GM19455 (cell line): ENCODE data around the gene FAF1.
"Not testable (repeated sequence)": the region's sequence is repeated elsewhere in the genome, so short reads cannot be mapped to it uniquely, and the experiment has no call there.

Experiments used
- ATAC-seq: cut with Tn5 transposase; IDR thresholded peaks from one replicate; pipeline ENCODE4 v1.9.1; 2021; ENCODE audit not compliant: unreplicated experiment

Gene FAF1

DNA sequence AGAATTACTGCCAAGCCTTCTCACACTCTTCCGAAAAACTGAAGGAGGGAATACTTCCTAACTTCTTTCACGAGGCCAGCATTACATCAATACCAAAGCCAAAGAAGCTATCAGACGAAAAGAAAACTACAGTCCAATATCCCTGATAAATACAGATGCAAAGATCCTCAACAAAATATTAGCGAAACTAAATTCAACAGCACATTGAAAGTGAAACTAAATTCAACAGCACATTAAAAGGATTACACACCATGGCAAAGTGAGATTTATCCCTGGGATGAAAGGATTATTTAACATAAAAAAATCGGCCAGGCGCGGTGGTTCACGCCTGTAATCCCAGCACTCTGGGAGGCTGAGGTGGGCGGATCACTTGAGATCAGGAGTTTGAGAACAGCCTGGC is 176.8 kb downstream of the FAF1 start:
- no peak for ATAC-seq

DNA sequence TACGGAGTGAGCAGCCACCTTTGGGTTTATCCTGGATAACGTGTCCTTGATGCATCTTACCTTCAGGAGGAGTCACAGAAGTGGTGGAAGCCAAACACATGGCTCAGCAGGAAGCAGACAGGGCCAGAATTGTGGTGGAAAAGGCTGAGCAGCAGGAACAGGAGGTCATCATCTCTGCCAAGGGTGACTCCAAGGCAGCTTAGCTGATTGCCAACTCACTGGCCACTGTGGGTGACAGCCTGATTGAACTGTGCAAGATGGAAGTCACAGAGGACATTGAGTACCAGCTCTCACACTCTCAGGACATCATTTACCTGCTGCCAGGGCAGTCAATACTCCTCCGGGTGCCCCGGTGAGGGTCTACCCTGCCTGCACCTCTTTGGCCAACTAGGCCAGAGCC is 179.3 kb downstream of the FAF1 start:
- ATAC-seq = no peak

DNA sequence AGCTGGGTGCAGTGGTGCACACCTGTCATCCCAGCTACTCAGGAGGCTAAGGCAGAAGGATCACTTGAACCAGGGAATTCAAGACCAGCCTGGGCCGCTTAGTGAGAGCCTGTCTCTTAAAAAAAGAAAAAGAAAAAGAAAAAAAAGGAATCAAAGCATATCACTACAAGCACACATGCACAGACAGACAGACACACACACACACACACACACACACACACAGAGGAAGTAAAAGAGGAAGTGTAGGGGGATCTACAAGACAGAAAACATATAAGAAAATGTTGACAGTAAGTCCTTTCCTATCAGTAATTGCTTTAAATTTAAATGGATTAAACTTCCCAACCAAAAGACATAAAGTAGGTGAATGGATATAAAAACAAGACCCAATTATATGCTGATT is 180.3 kb downstream of the FAF1 start:
- ATAC-seq = no peak

DNA sequence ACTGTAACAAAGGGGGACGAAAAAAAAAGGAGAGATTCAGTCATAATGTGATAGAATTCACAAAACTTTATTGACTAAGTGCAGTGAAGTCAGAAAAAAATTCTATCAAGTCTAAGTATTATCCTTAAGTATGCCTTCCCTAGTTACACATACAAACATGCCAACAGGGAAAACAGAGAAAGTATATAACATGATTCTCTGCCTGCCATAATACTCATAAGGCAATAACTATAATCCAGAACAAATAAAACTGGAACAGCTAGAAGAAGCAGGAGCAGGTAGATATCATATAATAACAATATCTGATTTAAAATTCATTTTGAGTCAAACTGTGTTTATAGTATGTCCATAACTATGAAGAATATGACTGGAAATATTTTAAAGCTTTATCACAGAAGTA is 184.3 kb downstream of the FAF1 start:
- ATAC-seq = no peak

DNA sequence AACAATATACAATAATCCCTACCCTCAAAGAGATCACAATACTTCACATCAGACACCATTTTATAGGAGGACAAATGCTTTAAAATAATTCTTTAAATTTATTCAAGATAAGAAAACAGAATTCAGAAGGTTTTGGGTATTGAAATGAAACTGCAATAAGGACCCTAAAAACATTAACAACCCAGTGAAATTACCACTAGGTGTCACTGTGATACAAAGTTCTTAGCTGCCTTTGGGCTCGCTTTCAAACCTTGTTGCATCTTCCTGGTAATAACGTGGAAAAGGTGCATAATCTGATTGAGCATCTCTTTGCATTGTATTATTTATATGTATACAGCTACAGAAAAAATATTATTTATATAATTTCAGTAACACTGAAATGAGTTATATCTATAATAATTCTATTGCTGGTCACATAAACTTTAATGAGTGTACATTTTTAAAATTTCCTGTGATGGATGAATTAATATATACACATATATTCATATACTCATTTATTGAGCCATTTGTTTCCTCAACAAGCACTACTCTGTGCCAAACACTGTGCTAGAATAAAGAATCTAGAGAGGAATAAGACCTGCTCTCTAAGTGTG is 185.2 kb downstream of the FAF1 start:
- no peak for ATAC-seq

DNA sequence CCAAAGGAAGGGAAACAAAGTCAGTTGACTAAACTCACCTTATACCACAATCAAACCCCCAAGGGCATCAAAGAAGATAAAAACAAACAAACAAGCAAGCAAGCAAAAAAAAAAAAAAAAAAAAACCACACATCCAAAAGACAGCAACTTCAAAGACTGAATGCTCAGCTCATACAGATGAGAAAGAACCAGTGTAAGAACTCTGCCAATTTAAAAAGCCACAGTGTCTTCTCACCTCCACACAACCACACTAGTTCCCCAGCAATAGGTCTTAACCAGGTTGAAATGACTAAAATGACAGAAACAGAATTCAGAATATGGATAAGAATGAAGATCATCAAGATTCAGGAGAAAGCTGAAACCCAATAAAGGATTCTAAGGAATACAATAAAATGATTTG is 193.4 kb downstream of the FAF1 start:
- ATAC-seq = no peak

DNA sequence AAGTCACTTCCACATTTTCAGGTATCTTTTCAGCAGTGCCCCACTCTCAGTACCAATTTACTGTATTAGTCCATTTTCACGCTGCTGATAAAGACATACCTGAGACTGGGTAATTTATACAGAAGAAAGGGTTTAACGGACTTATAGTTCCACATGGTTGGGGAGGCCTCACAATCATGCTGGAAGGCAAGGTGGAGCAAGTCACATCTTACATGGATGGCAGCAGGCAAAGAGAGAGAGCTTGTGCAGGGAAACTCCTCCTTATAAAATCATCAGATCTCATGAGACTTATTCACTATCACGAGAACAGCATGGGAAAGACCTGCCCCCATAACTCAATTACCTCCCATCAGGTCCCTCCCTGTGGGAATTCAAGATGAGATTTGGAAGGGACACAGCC is 203.5 kb downstream of the FAF1 start:
- not testable (repeated sequence) for ATAC-seq

DNA sequence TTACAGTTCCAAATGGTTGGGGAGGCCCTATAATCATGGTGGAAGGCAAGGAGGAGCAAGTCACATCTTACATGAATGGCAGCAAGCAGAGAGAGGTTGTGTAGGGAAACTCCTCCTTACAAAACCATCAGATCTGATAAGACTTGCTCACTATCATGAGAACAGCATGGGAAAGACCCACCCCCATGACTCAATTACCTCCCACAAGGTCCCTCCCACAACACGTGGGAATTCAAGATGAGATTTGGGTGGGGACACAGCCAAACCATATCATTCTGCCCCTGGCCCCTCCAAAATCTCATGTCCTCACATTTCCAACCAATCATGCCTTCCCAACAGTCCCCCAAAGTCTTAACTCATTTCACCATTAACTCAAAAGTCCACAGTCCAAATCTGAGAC is 205.3 kb downstream of the FAF1 start:
- not testable (repeated sequence) for ATAC-seq

DNA sequence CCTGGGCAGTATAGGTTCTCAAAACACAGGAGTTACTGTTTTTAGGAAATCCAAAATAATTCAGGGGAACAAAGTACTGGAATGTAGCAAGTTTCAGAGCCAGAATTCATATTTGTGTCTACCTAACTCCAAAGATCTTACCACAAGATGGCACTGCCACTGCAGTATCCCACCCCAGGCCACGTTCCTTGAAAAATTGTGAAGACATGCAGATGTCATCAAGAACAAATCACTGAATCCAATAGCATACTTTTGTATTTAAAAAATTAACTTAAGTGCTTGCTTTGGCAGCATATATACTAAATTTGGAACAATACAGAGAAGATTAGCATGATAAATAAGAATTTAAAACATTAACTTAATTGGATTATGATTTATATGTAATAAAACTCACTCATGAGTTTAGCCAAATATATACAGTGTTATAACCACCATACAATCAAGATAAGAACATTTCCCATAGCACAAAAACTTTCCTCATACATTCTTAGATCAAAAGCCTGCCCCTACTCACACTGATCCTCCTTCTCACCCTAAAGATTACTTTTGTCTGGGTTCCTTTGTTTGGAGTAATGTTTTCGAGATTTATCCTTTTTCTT is 209.9 kb downstream of the FAF1 start:
- ATAC-seq = no peak

DNA sequence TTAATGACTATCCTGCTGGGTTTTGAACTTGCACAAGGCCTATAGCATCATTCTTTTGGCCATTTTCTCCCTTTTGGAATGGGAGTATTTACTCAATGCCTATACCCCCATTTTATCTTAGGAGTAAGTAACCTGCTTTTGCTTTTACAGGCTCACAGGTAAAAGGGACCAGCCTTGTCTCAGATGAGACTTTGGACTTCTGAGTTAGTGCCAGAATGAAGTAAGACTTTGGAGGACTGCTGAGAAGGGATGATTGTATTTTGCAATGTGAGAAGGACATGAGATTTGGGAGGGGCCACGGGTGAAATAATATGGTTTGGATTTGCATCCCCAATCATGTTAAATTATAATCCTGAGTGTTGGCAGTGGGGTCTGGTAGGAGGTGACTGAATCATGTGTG is 212.7 kb downstream of the FAF1 start:
- no peak for ATAC-seq

DNA sequence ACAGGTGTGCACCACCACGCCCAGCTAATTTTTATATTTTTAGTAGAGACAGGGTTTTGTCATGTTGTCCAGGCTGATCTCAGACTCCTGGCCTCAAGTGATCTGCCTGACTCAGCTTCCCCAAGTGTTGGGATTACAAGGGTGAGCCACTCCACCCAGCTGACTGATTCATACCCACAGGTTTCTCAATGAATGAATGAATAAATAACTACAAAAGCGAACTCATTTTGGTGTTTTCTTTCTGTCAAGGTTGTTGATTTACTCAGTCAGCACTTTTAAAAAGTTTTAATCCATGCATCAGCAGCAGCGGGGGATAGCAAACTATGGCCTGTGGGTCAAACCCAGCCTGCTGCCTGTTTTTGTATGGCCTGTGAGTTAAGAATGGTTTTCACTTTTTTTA is 217.5 kb downstream of the FAF1 start:
- ATAC-seq = no peak

DNA sequence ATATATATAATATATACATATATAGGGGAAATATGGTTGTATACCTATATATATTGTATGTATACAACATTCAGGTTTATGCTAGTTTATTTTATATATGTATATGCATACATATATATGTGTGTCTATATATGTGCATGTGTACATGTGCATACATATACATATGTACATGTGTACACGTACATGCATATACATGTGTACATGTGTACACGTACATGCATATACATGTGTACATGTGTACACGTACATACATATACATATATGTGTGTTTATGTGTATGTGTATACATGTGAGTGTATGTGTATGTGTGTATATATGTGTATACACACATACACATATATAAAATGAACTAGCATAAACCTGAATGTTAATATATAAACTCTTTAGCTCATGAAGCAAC is 220.9 kb downstream of the FAF1 start:
- no peak for ATAC-seq

DNA sequence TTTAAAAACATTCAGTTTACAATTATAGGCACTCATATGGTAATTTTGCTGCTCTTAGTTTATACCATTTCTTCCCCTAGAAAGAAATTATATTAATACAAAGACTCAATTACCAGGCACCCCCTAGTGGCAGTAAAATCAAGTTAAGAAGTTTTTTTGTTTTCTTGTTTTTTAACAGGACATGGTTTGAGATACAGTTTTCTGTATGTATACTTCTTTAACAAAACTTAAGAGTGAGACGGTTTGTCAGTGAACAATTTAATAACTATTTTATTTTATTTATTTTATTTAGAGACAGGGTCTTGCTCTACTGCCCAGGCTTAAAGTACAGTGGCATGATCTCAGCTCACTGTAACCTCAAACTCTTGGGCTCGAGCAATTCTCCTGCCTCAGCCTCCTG is 224.6 kb downstream of the FAF1 start:
- no peak for ATAC-seq

DNA sequence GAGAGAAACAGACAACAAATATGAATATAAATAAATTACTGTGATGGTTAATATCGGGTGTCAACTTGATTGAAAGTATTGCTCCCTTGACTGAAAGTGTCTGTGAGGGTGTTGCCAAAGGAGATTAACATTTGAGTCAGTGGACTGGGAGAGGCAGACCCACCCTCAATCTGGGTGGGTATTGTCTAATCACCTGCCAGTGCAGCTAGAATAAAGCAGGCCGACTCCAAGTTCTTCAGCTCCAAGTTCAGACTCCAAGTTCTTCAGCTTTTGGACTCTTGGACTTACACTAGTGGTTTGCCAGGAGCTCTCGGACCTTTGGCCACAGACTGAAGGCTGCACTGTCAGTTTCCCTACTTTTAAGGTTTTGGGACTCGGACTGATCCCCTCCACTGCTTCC is 232.5 kb downstream of the FAF1 start:
- ATAC-seq = not testable (repeated sequence)

DNA sequence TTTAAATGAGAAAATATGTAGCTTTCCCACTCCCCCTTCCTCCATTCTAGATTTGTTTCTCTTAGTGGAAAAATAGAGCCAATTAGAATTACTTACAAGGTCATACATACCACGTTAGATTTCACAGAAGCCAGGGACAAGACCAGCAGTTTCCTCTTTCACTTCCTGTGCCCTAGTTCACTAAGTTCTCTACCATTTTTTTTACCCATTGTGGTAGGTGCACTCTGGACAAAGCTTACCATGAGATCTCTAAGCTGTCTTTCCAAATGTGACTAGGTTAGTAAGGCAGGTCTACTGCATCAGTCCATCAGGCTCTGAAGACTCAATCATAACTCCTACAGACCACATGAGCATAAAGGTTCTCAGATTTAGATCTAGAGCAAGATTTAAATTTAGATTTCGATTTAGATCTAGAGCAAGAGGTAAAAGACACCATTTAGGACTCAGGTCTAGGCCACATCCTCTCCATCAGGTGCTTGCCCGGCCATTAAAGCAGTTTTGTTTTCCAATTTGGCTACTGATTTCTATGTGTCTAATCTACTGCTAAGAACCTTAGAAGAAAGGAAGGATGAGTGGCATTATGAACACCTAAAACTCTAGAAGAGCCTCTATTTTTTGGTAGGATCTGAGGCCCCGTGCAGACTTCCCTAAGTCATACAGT is 235.3 kb downstream of the FAF1 start:
- peak; percentile 74 for ATAC-seq

DNA sequence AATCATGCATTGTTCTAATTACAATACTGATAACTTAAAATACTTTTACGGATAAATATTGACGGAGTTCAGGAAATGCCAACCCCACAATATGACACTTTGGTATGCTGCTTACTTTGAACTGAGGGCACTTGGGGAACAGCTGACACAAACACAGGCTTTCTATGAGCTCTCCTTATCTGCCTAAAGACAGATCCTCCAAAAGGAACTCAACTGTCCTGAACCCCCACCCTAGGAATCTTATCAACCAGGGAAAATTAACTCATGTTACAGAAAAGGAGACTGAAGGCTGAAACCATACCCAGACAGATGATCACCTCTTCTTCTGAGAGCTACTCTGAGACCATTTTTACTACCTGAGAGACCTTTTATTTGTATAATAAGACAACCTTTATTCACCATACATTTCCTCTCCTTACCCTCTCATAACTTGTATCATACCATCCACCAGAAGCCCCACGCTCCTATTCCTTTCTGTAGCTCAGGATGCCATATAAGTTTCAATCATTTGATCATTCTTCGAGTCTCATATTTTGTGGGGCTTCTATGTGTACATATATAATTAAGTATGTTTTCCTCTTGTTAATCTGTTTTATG is 239.5 kb downstream of the FAF1 start:
- no peak for ATAC-seq

DNA sequence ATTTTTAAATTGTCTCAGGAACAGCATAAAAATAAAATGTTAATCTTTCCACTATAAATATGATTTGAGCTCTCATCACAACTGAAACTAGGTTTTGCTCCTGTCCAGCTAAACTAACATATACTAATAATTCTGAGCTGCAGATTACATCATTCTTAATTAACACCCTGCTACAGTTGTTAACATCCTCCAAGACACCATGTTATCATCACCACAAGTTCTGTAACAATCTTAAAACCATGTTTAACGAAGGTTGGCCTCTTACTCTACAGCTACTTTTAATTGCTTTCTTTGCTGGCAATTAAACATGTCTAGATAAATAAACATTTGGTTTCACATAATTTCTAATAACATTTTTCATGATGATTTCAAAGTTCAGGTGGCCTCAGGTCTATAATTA is 240.9 kb downstream of the FAF1 start:
- no peak for ATAC-seq

DNA sequence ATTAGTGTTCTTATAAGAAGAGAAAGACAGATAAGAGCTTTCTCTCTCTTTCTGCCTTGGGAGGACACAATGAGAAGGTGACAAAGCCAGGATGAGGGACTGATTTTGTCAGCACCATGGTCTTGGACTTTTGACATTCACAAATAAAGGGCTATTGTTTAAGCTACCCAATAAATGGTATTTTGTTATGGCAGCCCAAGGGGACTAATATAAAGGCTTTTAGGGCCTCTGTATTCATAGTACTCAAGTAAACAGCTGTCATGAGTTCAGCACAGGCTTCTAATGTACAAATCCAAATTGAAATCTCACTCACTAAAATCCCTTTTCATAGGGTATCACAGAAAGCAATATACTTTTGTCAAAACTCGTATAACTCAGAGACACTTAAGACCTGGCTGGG is 242.7 kb downstream of the FAF1 start:
- ATAC-seq = no peak

DNA sequence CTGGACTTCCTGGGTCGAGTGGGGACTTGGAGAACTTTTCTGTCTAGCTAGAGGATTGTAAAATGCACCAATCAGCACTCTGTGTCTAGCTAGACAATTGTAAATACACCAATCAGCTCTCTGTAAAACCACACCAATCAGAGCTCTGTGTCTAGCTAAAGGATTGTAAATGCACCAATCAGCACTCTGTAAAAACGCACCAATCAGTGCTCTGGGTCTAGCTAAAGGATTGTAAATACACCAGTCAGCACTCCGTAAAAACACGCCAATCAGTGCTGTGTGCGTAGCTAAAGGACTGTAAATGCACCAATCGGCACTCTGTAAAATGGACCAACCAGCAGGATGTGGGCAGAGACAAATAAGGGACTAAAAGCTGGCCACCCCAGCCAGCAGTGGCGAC is 243.6 kb downstream of the FAF1 start:
- ATAC-seq = not testable (repeated sequence)

DNA sequence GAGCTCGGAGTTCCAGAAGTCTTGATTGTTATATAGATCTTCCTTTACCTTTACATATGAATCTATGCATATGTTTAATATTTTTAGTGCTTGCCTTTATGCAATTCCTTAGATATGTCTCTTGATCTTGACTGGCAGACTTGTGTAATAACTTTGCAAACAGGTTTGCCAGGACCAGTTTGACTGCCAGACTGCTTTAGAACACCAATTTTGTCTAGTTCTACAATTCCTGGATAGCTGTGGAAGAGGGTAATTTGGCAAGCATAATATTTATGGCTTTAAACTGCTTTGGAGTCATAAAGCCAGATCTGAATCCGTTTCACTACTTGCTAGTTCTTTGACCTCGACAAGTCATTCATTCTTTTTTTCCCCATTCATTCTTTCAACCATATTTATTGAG is 250.0 kb downstream of the FAF1 start:
- ATAC-seq = no peak

DNA sequence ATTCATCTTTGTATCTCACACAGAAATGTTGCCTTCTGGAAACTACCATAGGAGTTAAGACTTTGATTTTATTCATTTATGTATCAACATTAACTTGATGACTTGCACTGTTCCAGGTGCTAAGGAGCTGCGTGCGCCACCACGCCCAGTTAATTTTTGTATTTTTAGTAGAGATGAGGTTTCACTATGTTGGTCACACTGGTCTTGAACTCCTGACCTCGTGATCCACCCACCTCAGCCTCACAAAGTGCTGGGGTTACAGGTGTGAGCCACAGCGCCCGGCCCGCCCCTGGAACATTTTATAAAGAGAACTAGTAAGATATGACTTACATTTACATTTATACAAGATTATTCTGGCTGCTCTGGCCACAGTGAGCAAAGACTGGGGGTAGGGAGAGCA is 252.2 kb downstream of the FAF1 start:
- no peak for ATAC-seq

DNA sequence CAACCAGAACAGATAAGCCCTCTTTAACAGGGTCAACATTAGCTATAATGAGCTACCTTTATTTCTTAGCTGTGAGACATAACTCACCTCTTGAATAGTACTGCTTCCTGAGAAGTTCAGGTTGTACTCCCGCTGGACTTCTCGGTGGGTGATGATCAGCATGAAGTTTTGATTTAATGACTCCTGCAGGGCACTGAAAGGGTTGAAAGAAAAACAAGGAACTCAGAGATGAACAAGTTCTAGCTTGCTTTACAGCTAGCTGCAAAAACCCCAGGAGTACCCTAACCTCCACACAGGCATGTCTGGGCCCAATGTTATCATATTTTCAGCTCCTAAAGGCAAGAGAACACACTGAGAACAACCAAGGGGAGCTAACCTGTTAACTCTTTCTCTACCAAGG is 254.4 kb downstream of the FAF1 start:
- ATAC-seq = no peak
